Ovary (tissue), 9 donors: Measurements from ENCODE around the gene KIZ. TPM values are rescaled to one million over a fixed set of nuclear protein-coding genes. Genes with fewer than 3 reads are reported as not detected.
A peak's percentile ranks its signal among the peaks of the same experiment; 100 is the strongest.

Experiments
- DNase-seq, 5 donors: peaks; one replicate each; pipeline ENCODE4 v3.0.0-alpha.2; 2019 to 2020
- H3K27ac ChIP-seq, 2 donors: fragments of 200-600 bp; one replicate each; pipeline versions ENCODE4 v1.5.1 to v1.8.0; 2019 to 2022
- H3K27me3 ChIP-seq: fragments of 200-600 bp; one replicate; pipeline ENCODE4 v1.8.0; 2022
- H3K36me3 ChIP-seq: fragments of 200-600 bp; sonication (generic); one replicate; pipeline ENCODE4 v1.5.1; 2019
- H3K4me1 ChIP-seq: one replicate; pipeline ENCODE4 v1.8.1; 2013; ENCODE audit warnings: mild to moderate bottlenecking, moderate library complexity; ENCODE audit not compliant: insufficient read depth
- H3K4me3 ChIP-seq: fragments of 200-600 bp; sonication (generic); one replicate; pipeline ENCODE4 v1.5.1; 2017
- H3K9me3 ChIP-seq, 2 donors: fragments of 200-600 bp in 1 of 2; sonication (generic) in 1 of 2; one replicate each; pipeline versions ENCODE4 v1.5.1 to v1.8.1; 2013 to 2019; ENCODE audit warnings: mild to moderate bottlenecking in 1 of 2, moderate library complexity in 1 of 2
- EP300 ChIP-seq: sonication (generic); formaldehyde crosslinking; IDR thresholded peaks from one replicate; pipeline ENCODE4 v1.6.1; 2017; ENCODE audit warnings: antibody characterized with exemption
- POLR2A ChIP-seq: fragments of 450-650 bp; IDR thresholded peaks from one replicate; pipeline ENCODE4 v1.6.1; 2017; ENCODE audit warnings: antibody characterized with exemption, mild to moderate bottlenecking, moderate library complexity
- WGBS, 3 donors: extraction: QIAGEN DNeasy Blood & Tissue Kit in 1 of 3; methylation state at CpG; one replicate each; pipeline versions ENCODE4 v1.1.5 to v1.1.7; 2013 to 2017; 5-methylcytosine and 5-hydroxymethylcytosine counted together
- intact Hi-C, 4 donors: fragments of 100-400 bp; cut with DNase I; formaldehyde crosslinking; loops; one replicate each; pipeline versions ENCODE4 v1.11.0 to v1.15.1; 2022 to 2023
- polyA plus RNA-seq, 2 donors: library from polyadenylated mRNA; stranded (reverse); fragments of 200-250 nt in 1 of 2; fragments of 350-450 nt in 1 of 2; fragmentation: Illumina TruSeq in 1 of 2; extraction: RNeasy Lipid Tissue Mini Kit (QIAGEN cat#74804) in 1 of 2; gene quantifications; one replicate each; pipeline ENCODE4 v1.2.3, GENCODE V29; 2013 to 2014
- total RNA-seq, 7 donors: library from RNA; depleted of rRNA in 2 of 7; stranded (reverse); fragments of >200 nt in 2 of 7; fragmentation: NEBNext Ultra II Directional in 3 of 7; extraction: Animal tissue kit (Norgen Biotek cat#: 25700) in 3 of 7; gene quantifications; one replicate each; pipeline versions ENCODE4 v1.1.0 to v1.2.4, GENCODE V29; 2016 to 2023
- TF ChIP-seq, protein P1 (sequence below), 3 donors: fragments of 450-650 bp in 2 of 3; fragments of 200-600 bp in 1 of 3; IDR thresholded peaks; one replicate each; pipeline versions ENCODE4 v1.5.1 to v1.8.0; 2016 to 2022; ENCODE audit warnings: antibody characterized with exemption in 3 of 3, mild to moderate bottlenecking in 1 of 3
- donor health status: DM: no; HTN: no; CAD: no; lungs with moderate emphysema.
- donor health status: DM: no; HTN: no; CAD: no.
- donor health status: Bipolar disorder and iron deficiency.
- donor health status: DM: yes; HTN: yes; CAD: no.
- donor health status: DM: no; HTN: no; CAD: no.
- donor health status: DM: yes; HTN: yes; CAD: no.

Gene KIZ
- total and polyA plus RNA-seq, 9 donors, result 20.5 to 59.5 (median 42.1) TPM

DNA sequence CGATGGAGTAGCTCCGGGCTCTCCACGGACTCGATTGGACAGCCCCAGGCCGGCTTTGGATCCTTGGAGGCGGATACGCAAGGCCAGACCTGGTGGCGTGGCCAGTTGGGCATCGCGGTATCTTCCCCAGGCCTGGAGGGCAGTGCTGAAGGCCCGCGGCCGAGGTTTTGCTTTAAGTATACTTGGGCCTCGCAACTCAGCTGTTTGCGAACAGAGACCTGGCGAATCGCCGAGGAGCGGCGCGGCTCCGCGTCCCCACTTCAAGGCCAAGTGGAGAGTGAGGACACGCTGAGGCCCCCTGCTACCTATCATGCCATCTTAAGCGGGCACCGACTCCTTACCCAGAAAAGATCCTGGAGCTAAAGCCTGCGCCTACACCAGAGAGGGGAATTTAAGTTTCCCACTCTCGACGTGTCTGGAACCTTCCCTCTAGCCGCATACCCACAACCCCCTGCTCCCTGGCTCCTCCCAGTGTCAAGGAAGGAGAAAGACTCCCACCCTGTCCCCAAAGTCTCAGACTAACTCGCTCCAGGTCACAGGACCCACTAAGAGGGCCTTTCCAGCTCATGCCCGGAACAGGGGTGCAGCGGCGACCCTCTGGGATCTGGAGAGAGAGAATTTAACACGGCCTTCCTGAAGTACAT, 23.8 kb upstream of the KIZ start:
- no peaks in the 10 kb centered on the region for H3K36me3 ChIP-seq

DNA sequence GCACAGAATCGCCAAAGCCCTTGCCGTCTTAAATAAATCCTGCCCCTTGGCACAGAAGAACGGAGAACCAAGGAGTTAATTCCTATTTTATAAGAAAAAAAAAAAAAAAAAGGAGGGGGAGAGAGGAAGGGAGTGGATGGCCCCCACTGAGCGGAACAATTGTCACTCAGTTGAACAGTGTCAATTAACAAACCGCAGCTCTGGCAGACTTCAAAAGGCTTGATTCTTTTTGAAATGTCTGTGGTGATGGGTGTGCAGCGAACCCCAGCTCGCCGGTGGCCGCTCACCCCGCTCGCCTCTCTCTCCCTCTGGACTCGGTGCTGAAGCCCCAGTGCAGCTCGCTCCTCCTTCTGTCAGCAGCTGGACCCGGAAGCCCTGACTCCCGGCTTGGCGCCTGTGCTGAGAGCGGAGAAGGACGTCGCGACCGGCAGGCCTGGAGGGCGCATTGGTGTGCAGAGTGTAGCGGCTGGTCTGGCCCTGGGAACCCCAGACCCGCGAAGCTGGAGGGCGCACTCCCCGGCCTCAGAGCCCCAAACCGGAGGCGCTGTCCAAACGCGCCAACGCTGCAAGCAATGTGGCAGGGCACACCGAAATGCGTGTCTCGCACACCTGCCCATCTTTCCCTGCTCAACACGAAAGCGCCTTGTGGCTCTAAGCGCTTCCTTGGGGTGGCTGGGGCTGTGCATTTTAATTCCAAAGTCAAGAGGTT, 23.1 kb upstream of the KIZ start:
- no peak for TF ChIP-seq POLR2A
- no peak for TF ChIP-seq EP300
- TF ChIP-seq, protein P1, sequence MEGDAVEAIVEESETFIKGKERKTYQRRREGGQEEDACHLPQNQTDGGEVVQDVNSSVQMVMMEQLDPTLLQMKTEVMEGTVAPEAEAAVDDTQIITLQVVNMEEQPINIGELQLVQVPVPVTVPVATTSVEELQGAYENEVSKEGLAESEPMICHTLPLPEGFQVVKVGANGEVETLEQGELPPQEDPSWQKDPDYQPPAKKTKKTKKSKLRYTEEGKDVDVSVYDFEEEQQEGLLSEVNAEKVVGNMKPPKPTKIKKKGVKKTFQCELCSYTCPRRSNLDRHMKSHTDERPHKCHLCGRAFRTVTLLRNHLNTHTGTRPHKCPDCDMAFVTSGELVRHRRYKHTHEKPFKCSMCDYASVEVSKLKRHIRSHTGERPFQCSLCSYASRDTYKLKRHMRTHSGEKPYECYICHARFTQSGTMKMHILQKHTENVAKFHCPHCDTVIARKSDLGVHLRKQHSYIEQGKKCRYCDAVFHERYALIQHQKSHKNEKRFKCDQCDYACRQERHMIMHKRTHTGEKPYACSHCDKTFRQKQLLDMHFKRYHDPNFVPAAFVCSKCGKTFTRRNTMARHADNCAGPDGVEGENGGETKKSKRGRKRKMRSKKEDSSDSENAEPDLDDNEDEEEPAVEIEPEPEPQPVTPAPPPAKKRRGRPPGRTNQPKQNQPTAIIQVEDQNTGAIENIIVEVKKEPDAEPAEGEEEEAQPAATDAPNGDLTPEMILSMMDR (IDR thresholded peaks at IDR 0.05), result no peak
- Histone ChIP-seq H3K27ac (no peak overlapping the region), H3K36me3 (no peaks in the 10 kb centered on the region), H3K4me1 (peaks cover 3% of the 10 kb centered on the region), H3K4me3 (peak overlapping the region; percentile 11), H3K9me3 (no peaks in the 10 kb centered on the region), H3K27me3 (peaks cover 4% of the 10 kb centered on the region)
- DNase-seq, result peak in 2 of 5 donors; percentile 22 to 38
- intact Hi-C loops, result no loop called here
- WGBS, 3 donors, result 2 to 4% (median 3%) methylated on average over 30 to 38 of the region's 38 CpGs

More for the DNA sequence above, 23.8 kb upstream of the KIZ start:
- TF ChIP-seq EP300 (no peak), POLR2A (no peak)
- TF ChIP-seq, protein P1 (IDR thresholded peaks at IDR 0.05), result no peak
- Histone ChIP-seq H3K4me3 (no peak overlapping the region), H3K4me1 (peaks cover 3% of the 10 kb centered on the region), H3K9me3 (no peaks in the 10 kb centered on the region), H3K27me3 (peaks cover 4% of the 10 kb centered on the region), H3K27ac (no peak overlapping the region)
- 4 to 7% (median 6%) methylated on average over 22 to 35 of the region's 35 CpGs for WGBS, 3 donors
- intact Hi-C loops, result no loop called here
- DNase-seq, result peak in 2 of 5 donors; percentile 17 to 38

DNA sequence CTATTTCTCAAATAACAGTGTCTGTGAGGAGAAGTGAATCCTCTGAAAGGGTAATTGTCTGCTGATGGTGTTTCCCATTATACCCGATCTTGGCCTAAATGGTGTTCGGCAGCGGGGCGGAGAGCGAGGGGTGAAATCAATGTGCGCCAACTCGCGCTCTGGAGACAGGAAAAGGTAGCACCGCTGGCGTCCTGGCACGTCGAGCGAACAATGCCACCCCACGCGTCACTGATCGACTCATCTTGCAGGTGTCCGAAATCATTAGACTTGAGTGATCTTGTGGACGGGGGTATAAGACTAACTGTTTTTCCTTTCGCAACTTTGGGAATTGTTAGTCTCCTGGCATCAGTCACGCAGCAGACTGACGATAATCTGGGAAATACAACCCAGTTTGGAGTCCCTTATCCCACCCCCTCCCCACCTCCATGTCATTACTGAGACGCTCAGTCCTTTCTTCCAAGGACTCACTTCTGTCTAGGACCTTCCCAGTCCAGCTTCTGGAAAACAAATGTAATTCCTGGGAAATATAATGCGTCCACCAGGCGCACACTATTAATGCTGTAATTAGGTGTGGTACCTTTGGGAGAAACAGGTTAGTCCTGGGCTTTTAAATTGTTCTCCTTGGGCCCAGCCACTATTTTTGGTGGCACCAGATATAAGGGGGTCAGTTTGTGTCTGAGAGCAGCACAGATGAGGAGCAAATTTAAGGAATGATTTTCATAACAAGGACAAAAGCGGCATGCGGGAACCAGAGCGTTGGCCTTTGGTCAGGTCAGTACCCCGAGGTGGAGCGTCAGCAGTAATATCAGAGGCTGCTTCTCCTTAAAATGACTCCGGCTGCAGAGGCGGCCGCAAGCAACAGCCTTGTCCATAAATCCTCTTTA, 22.1 kb upstream of the KIZ start:
- Histone ChIP-seq H3K4me1 (peaks cover 3% of the 10 kb centered on the region), H3K27ac (no peak overlapping the region), H3K27me3 (peaks cover 4% of the 10 kb centered on the region), H3K36me3 (no peaks in the 10 kb centered on the region), H3K4me3 (no peak overlapping the region), H3K9me3 (no peaks in the 10 kb centered on the region)
- intact Hi-C loops, result no loop called here
- no peak for DNase-seq
- TF ChIP-seq EP300 (no peak), POLR2A (no peak)
- WGBS, 3 donors, result 10 to 12% (median 11%) methylated on average over 32 of the region's 32 CpGs

DNA sequence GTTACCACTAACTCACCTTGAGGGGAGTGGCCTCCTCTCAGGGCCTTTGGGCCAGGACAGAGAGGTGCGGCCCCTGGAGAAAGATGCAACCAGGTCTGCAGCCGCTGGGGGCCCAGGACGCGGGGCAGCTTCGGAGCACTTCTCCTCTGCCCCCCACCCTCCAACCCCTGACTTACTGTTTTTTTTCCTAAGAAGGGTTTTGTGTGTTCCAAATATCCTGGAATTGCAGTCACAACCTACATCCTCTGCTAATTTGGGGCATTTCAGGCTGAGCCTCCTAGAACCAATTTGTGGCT, 21.5 kb upstream of the KIZ start:
- WGBS, 3 donors, result 7 to 16% (median 11%) methylated on average over 5 of the region's 5 CpGs
- intact Hi-C loops, result no loop called here
- Histone ChIP-seq H3K36me3 (no peaks in the 10 kb centered on the region), H3K27me3 (peaks cover 4% of the 10 kb centered on the region), H3K27ac (no peak overlapping the region), H3K4me3 (no peak overlapping the region), H3K4me1 (peaks cover 3% of the 10 kb centered on the region), H3K9me3 (no peaks in the 10 kb centered on the region)
- no peak for TF ChIP-seq POLR2A
- TF ChIP-seq, protein P1 (IDR thresholded peaks at IDR 0.05), result no peak
- no peak for TF ChIP-seq EP300
- no peak for DNase-seq
